PC-9 (cell line): ENCODE results near the gene MTG1. TPM values are rescaled to one million over a fixed set of nuclear protein-coding genes. Genes with fewer than 3 reads are reported as not detected.

ENCODE experiments used
- BruUV-seq: library from RNA; stranded (reverse); fragments of 400-500 nt; replicated peaks from 2 replicates; lab custom pipeline; 2021; lab: Mats Ljungman, UMichigan
- CTCF ChIA-PET: fragments of 300-600 bp; sonication (Branson Sonifier 250); formaldehyde crosslinking; loops from one replicate; lab custom pipeline; 2022; ENCODE audit warnings: antibody characterized with exemption; lab: Charles Lee
- POLR2A ChIA-PET: fragments of 300-600 bp; sonication (Branson Sonifier 250); formaldehyde crosslinking; loops from one replicate; lab custom pipeline; 2022; ENCODE audit warnings: antibody characterized with exemption; ENCODE audit not compliant: unreplicated experiment; lab: Charles Lee
- DNase-seq, 2 experiments: peaks; one replicate each; pipeline versions ENCODE4 v3.0.0 to v3.0.0-alpha.2; 2015 to 2022; ENCODE audit warnings: mixed read lengths in 1 of 2
- H2AFZ ChIP-seq: fragments of 200-600 bp; sonication (generic); 2 replicates; pipeline ENCODE4 v1.8.1; 2017; ENCODE audit warnings: antibody characterized with exemption
- H3F3A ChIP-seq: fragments of 200-600 bp; sonication (generic); 2 replicates; pipeline ENCODE4 v1.8.1; 2017; ENCODE audit warnings: antibody characterized with exemption, mild to moderate bottlenecking, low read depth; ENCODE audit not compliant: insufficient read depth
- H3K27ac ChIP-seq: fragments of 200-600 bp; sonication (generic); 2 replicates; pipeline ENCODE4 v1.6.1; 2016; ENCODE audit warnings: mixed run types
- H3K27me3 ChIP-seq: fragments of 200-600 bp; sonication (generic); 2 replicates; pipeline ENCODE4 v1.6.1; 2016; ENCODE audit warnings: low read depth, mixed run types; ENCODE audit not compliant: insufficient read depth
- H3K36me3 ChIP-seq: fragments of 200-600 bp; sonication (generic); 2 replicates; pipeline ENCODE4 v1.6.1; 2016; ENCODE audit warnings: low read depth, mixed run types
- H3K4me1 ChIP-seq: fragments of 200-600 bp; sonication (generic); replicated peaks from 2 replicates; pipeline ENCODE4 v1.6.1; 2016; ENCODE audit warnings: mixed run types; ENCODE audit not compliant: insufficient read depth
- H3K4me2 ChIP-seq: fragments of 200-600 bp; sonication (generic); 2 replicates; pipeline ENCODE4 v1.6.1; 2017; ENCODE audit warnings: mixed run types
- H3K4me3 ChIP-seq: fragments of 200-600 bp; sonication (generic); 2 replicates; pipeline ENCODE4 v1.6.1; 2016; ENCODE audit warnings: mixed run types
- H3K79me2 ChIP-seq: fragments of 200-600 bp; sonication (generic); 2 replicates; pipeline ENCODE4 v1.6.1; 2017; ENCODE audit warnings: low read depth, mixed run types
- H3K9me2 ChIP-seq: fragments of 200-600 bp; sonication (generic); 2 replicates; pipeline ENCODE4 v1.8.1; 2017; ENCODE audit warnings: mild to moderate bottlenecking; ENCODE audit not compliant: insufficient read depth
- H3K9me3 ChIP-seq: fragments of 200-600 bp; sonication (generic); 2 replicates; pipeline ENCODE4 v1.8.1; 2016; ENCODE audit warnings: low read depth; ENCODE audit not compliant: insufficient read depth
- H4K20me1 ChIP-seq: fragments of 200-600 bp; sonication (generic); 2 replicates; pipeline ENCODE4 v1.8.1; 2017; ENCODE audit not compliant: insufficient read depth
- CTCF ChIP-seq: fragments of 200-600 bp; sonication (generic); conservative IDR thresholded peaks from 2 replicates; pipeline ENCODE4 v1.6.1; 2017; ENCODE audit warnings: mixed run types, antibody characterized with exemption, mild to moderate bottlenecking, moderate library complexity
- EZH2 ChIP-seq: fragments of 200-600 bp; sonication (generic); IDR thresholded peaks from 2 replicates; pipeline ENCODE4 v1.8.0; 2017; ENCODE audit warnings: antibody characterized with exemption, low read depth
- intact Hi-C: fragments of 100-400 bp; cut with micrococcal nuclease; formaldehyde crosslinking; loops from one replicate; pipeline ENCODE4 v1.10.0; 2022; ENCODE audit not compliant: unreplicated experiment
- total RNA-seq: library from RNA; stranded (reverse); gene quantifications from 2 replicates; pipeline ENCODE4 v1.2.3, GENCODE V29; 2021

Gene MTG1
- total RNA-seq, 1 experiment from 2014 or later, result 33.0 TPM

GRCh38 chr10:133379152-133379800 lies 14.7 kb upstream of the MTG1 start, which contains the start of gene PAOX:
TSS of gene PAOX (plus strand) at chr10:133379262. CDS start at chr10:133379317, 55 bp downstream.
- POLR2A ChIA-PET, result no interaction called here
- Histone ChIP-seq H4K20me1 (no peaks in the 10 kb centered on the region), H3K9me3 (no peaks in the 10 kb centered on the region), H3K4me1 (no peaks in the 10 kb centered on the region), H3K4me2 (peak within 1 kb of the TSS; percentile 93), H3K4me3 (peak within 1 kb of the TSS; percentile 64), H3K27ac (no peak within 1 kb of the TSS), H3K27me3 (no peaks in the 10 kb centered on the region), H3K36me3 (no peaks in the 10 kb centered on the region), H3F3A (no peaks in the 10 kb centered on the region), H3K9me2 (no peaks in the 10 kb centered on the region), H2AFZ (peak within 1 kb of the TSS; percentile 89), H3K79me2 (no peaks in the 10 kb centered on the region)
- peak in 1 of 2 experiments; percentile 55 for DNase-seq
- BruUV-seq, result no TSS peak
- CTCF ChIA-PET, result interaction anchor here (0.6 kb wide), 1 partner anchor 122 kb away, joined by 11 read pairs; no protein-coding TSS in a partner anchor
- no peak for TF ChIP-seq EZH2
- TF ChIP-seq CTCF, result no peak
- intact Hi-C loops, result loop anchor here (2.0 to 10.0 kb wide), 2 partner anchors 16 to 146 kb away; partner anchors contain the start of genes CYP2E1 and MTG1

- BruUV-seq, result TSS peak; percentile 32
- ChIA-PET POLR2A (no interaction called here), CTCF (no interaction called here)
- no peaks in the 10 kb centered on the region for H3K9me2 ChIP-seq
- H3K9me3 ChIP-seq, result no peaks in the 10 kb centered on the region
- no peak overlapping the region for H2AFZ ChIP-seq
- no peaks in the 10 kb centered on the region for H3K36me3 ChIP-seq
- H4K20me1 ChIP-seq, result no peaks in the 10 kb centered on the region
- DNase-seq, result no peak
- no peak overlapping the region for H3K4me3 ChIP-seq
- no peaks in the 10 kb centered on the region for H3K27me3 ChIP-seq
- no peak overlapping the region for H3K27ac ChIP-seq
- intact Hi-C loops, result loop anchor here (2.0 to 10.0 kb wide), 2 partner anchors 15 to 145 kb away; partner anchors contain the start of genes CYP2E1 and MTG1
- peak overlapping the region; percentile 63; the same call in 1 of the 2 replicates for H3K4me2 ChIP-seq
- no peaks in the 10 kb centered on the region for H3K4me1 ChIP-seq
- no peak for TF ChIP-seq CTCF
- no peak for TF ChIP-seq EZH2
- H3K79me2 ChIP-seq, result no peaks in the 10 kb centered on the region
- H3F3A ChIP-seq, result no peaks in the 10 kb centered on the region
Measured at GRCh38 chr10:133379801-133380666, 13.9 kb upstream of the MTG1 start.

GRCh38 chr10:133381036-133381435 lies 12.9 kb upstream of the MTG1 start:
- intact Hi-C loops, result no loop called here
- H3F3A ChIP-seq, result no peaks in the 10 kb centered on the region
- ChIA-PET CTCF (no interaction called here), POLR2A (no interaction called here)
- no peaks in the 10 kb centered on the region for H4K20me1 ChIP-seq
- no peaks in the 10 kb centered on the region for H3K4me1 ChIP-seq
- no peaks in the 10 kb centered on the region for H3K79me2 ChIP-seq
- TF ChIP-seq CTCF, result no peak
- no peak for TF ChIP-seq EZH2
- H3K4me3 ChIP-seq, result no peak overlapping the region
- H3K27me3 ChIP-seq, result no peaks in the 10 kb centered on the region
- DNase-seq, result no peak
- no peaks in the 10 kb centered on the region for H3K9me3 ChIP-seq
- H3K27ac ChIP-seq, result no peak overlapping the region
- no peaks in the 10 kb centered on the region for H3K36me3 ChIP-seq
- H2AFZ ChIP-seq, result no peak overlapping the region
- BruUV-seq, result no TSS peak
- H3K4me2 ChIP-seq, result no peak overlapping the region
- H3K9me2 ChIP-seq, result no peaks in the 10 kb centered on the region
